ENCODE data around the gene DNER. TPM values are rescaled to one million over a fixed set of nuclear protein-coding genes. Genes with fewer than 3 reads are reported as not detected.

The DNER gene
- total and polyA plus RNA-seq, 2 of the 4 experiments (the other 2 are of a cell fraction), result under 0.01 to 0.14 TPM

GRCh38 chr2:229443546-229444268, 270.6 kb downstream of the DNER start:
- in situ Hi-C loops (cut with MboI; ENCODE audit: low sequenced_read_pairs) (no loop called here), intact Hi-C loops (cut with micrococcal nuclease) (no loop called here)
- DNase-seq, result no peak

More at GRCh38 chr2:229443546-229444268, 270.6 kb downstream of the DNER start:
- Histone ChIP-seq H2BK15ac (ENCODE audit: low read depth, low read length) (no peak overlapping the region; the same call in 2 of the 3 replicates), H3K9me1 (ENCODE audit: insufficient read depth, low read length) (no peaks in the 10 kb centered on the region; the same call in 1 of the 2 replicates), H3K18ac (ENCODE audit: low read depth, low read length) (no peak overlapping the region), H2BK5ac (ENCODE audit: low read depth, low read length, poor library complexity, severe bottlenecking) (no peak overlapping the region), H3K9me3 (ENCODE audit: control insufficient read depth, insufficient read depth, low read length) (no peaks in the 10 kb centered on the region; the same call in 1 of the 2 replicates), H4K20me1 (ENCODE audit: insufficient read depth, low read length) (no peaks in the 10 kb centered on the region), H2BK20ac (ENCODE audit: low read depth, low read length) (0 out of 2 replicates have a peak overlapping the region, but pooled peaks have one; percentile 23), H2BK120ac (ENCODE audit: low read depth, low read length) (no peak overlapping the region), H3K4ac (ENCODE audit: low read depth, low read length) (no peak overlapping the region), H3K36me3 (ENCODE audit: control insufficient read depth, insufficient read depth, low read length) (no peaks in the 10 kb centered on the region), H4K91ac (ENCODE audit: insufficient read depth, low read depth, low read length) (peak overlapping the region; percentile 58; the same call in 1 of the 2 replicates), H3K27me3 (ENCODE audit: control insufficient read depth, insufficient read depth, low read length) (no peaks in the 10 kb centered on the region), H2AK9ac (replicated peaks; ENCODE audit: low read depth, low read length, poor library complexity) (no peak overlapping the region), H3K56ac (ENCODE audit: extremely low read depth, insufficient read depth, low read length) (no peak overlapping the region), H4K8ac (ENCODE audit: low read depth in 2 of 2, low read length in 2 of 2) (no peak overlapping the region), H3K4me1 (ENCODE audit: control insufficient read depth, insufficient read depth, low read length) (peaks cover 5% of the 10 kb centered on the region), H3K4me2 (ENCODE audit: low read depth, low read length) (no peak overlapping the region), H3K4me3 (ENCODE audit: insufficient read depth, low read depth, low read length) (no peak overlapping the region), H2AFZ (replicated peaks; ENCODE audit: low read length, poor library complexity) (no peak overlapping the region), H4K5ac (ENCODE audit: low read depth, low read length) (no peak overlapping the region), H3K9ac (ENCODE audit: low read depth, low read length) (no peak overlapping the region), H3K23ac (ENCODE audit: low read depth, low read length) (no peak overlapping the region), H3K79me1 (ENCODE audit: low read depth in 1 of 2, low read length in 2 of 2) (no peaks in the 10 kb centered on the region), H3K27ac (ENCODE audit: insufficient read depth, low read length) (no peak overlapping the region), H3K14ac (replicated peaks; ENCODE audit: low read depth, low read length) (no peak overlapping the region), H2AK5ac (ENCODE audit: low read depth, low read length) (no peak overlapping the region)
- no TSS peak for BruUV-seq (replicated peaks)
- dilution Hi-C loops (cut with HindIII; ENCODE audit: low sequenced_read_pairs, unreplicated experiment), result no loop called here
- ChIA-PET POLR2A (ENCODE audit: unreplicated experiment) (no interaction called here), CTCF (no interaction called here)
- no peak for ATAC-seq (ENCODE audit: low read depth)
- TF ChIP-seq MXI1 (IDR thresholded peaks at IDR 0.05; ENCODE audit: borderline replicate concordance, low read depth, low read length), result no peak
- TF ChIP-seq RAD21 (IDR thresholded peaks at IDR 0.05; ENCODE audit: low read length), result no peak
- WGBS, 2 experiments (ENCODE audit: extremely low coverage in 2 of 2, insufficient read length in 1 of 2), result 73% methylated on average over 3 of the region's 13 CpGs; no CpG with 5 or more reads in 1 of the 2 experiments

All from IMR-90 (cell line).